Measurements from ENCODE around the gene NEIL1.
"Not testable (repeated sequence)": the region's sequence is repeated elsewhere in the genome, so short reads cannot be mapped to it uniquely, and the experiment has no call there.

The NEIL1 gene, protein sequence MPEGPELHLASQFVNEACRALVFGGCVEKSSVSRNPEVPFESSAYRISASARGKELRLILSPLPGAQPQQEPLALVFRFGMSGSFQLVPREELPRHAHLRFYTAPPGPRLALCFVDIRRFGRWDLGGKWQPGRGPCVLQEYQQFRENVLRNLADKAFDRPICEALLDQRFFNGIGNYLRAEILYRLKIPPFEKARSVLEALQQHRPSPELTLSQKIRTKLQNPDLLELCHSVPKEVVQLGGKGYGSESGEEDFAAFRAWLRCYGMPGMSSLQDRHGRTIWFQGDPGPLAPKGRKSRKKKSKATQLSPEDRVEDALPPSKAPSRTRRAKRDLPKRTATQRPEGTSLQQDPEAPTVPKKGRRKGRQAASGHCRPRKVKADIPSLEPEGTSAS

GRCh38 chr15:75346796-75347221, at the start of gene NEIL1:
Gene NEIL1 (plus strand): TSS chr15:75347039. CDS start chr15:75348906, 1,867 bp downstream.
- DNase-seq = no peak

GRCh38 chr15:75298541-75299310, 48.1 kb upstream of the NEIL1 start:
- DNase-seq = not testable (repeated sequence)

- DNase-seq = not testable (repeated sequence)
These were observed 47.5 kb upstream of the NEIL1 start for GRCh38 chr15:75299311-75299688.

GRCh38 chr15:75300026-75300425, 46.8 kb upstream of the NEIL1 start:
- not testable (repeated sequence) for DNase-seq

- DNase-seq = no peak
These were observed 44.5 kb upstream of the NEIL1 start for GRCh38 chr15:75302318-75302717.

GRCh38 chr15:75302753-75303152, 44.1 kb upstream of the NEIL1 start:
- DNase-seq = not testable (repeated sequence)

DNA sequence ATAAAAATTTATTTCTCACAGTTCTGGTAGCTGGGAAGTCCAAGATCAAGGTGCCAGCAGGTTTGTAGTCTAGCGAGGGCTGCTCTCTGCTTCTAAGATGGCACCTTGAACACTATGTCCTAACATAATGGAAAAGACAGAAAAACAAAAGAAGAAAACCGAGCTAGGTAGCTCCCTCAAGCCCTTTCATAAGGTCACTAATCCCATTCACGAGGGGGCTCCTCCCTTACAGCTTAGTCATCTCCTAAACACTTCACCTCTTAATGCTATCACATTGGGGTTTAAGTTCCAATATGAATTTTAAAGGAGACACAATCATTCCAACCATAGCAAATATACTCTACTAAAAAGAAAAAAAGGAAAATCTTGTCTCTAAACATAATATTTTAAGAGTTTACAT, 40.7 kb upstream of the NEIL1 start:
- no peak for DNase-seq

- DNase-seq = peak; percentile 9
These were observed 39.0 kb upstream of the NEIL1 start for GRCh38 chr15:75307778-75308390.

- DNase-seq = no peak
These were observed 37.1 kb upstream of the NEIL1 start for GRCh38 chr15:75309711-75310110.

DNA sequence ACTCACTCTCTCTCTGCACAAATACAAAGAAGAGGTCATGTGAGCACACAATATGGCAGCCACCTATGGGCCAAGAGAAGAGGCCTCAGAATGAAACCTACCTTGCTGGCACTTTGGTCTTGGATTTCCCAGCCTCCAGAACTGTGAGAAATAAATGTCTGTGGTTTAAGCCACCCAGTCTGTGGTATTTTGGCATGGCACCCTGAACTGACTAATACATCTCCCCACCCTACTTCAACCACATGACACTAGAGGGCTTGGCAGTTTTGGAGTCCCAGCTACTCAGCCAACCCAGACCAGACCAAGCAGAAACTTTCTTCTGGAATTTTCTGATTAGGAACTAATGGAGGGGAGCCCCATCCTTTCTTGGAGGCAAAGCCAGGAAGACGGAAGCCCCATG, 34.3 kb upstream of the NEIL1 start:
- DNase-seq = not testable (repeated sequence)

GRCh38 chr15:75313116-75313845, 33.6 kb upstream of the NEIL1 start:
- DNase-seq = no peak

- DNase-seq = no peak
These were observed 32.1 kb upstream of the NEIL1 start for GRCh38 chr15:75314552-75315290.

DNA sequence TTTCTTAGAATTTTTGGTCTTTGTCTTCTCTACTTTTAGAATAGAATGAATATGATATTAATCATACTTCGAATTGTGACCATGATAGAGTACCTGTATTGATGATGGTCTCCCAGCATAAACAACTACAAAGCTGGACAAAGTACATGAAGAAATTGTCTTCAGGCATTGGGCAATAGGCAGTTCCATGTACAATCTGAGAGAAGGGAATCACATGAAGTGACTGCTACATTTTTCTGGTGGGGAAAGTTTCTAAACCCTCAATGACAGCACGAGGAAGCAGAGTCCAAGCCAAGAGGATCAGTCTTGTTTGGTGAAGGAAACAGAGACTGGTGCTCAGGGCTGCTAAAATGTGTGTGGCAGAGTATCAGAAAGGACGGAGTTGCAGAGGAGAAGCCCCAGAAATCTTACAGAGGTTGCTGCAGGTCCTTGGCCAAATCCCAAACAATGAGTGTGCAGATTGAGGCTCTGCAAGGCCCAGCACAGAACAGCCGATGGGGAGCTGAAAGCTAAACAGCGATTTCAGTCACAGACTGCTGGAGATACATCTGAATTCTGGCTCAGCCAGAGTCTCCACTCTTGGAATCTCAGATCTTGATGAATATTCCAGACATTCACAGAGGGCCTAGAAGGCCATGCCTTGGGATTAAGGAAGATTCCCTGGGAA, 27.5 kb upstream of the NEIL1 start:
- not testable (repeated sequence) for DNase-seq

DNA sequence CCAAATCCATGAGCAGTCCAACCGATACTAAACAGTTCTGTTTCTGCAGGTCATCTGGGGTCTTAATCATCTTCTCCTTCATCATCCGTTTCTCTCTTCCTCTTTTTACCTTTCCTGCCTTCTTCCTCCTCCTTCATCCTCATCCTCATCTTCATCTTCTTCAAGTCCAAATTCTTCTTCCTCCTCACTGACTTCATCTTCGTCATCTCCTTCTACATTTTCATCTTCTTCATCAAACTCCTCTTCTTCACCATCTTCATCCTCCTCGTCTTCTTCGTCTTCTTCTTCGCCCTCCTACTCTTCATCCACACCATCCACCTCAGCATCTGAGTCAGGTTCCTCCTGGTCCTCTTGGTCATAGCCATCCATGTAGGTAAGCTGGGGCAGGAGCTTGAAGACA, 25.1 kb upstream of the NEIL1 start:
- no peak for DNase-seq

DNA sequence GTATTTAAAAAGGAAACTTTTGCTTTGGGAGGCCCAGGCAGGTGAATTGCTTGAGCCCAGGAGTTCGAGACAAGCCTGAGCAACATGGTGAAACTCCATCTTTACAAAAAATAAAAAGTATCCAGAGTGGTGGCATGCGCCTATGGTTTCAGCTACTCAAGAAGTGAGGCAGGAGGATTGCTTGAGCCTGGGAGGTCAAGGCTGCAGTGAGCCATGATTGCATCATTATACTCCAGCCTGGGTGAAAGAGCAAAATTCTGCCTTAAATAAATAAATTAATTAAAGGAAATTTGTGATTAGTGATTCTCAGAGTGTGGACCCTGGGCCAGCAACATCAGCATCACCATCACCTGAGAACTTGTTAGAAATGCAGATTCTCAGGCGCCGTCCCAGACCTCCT, 20.9 kb upstream of the NEIL1 start:
- DNase-seq = no peak

DNA sequence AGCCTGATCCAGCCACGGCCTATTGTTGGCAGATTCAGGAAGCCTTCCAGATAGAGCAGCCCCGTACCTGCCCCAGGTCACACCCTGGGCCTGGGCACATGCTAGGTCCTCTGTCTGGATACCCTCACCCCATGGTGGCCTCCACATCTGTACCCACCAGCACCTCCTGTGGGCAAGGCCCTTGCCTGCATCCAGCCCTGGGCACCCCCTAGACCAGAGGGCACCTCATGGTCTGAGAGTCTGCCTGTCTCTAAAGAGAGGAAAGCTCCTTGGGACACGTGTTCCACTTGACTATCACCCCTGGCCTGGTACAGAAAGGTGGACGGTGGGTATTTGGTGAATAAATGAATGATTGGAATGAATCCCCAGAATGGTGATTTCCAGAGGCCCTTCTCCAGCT, 19.8 kb upstream of the NEIL1 start:
- no peak for DNase-seq

DNA sequence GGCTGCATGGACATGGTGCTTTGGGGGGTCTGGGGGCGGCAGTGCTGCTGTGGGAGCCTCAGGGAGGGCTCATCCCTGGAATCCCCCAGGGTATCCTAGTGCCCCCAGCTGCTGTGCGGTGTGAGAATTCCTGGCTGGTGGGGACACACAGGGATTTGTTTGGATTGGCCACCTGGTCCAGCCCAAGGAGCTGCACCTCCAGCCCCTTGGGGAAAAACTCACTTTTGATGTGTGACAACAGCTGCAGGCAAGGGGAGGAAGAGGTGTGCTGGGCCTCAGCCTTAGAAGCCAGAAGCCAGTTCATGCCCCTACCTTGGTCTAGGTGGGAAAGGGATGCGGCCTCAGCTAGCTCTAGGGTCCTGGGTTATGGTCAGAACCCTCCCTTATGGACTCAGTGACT, 19.3 kb upstream of the NEIL1 start:
- no peak for DNase-seq

DNA sequence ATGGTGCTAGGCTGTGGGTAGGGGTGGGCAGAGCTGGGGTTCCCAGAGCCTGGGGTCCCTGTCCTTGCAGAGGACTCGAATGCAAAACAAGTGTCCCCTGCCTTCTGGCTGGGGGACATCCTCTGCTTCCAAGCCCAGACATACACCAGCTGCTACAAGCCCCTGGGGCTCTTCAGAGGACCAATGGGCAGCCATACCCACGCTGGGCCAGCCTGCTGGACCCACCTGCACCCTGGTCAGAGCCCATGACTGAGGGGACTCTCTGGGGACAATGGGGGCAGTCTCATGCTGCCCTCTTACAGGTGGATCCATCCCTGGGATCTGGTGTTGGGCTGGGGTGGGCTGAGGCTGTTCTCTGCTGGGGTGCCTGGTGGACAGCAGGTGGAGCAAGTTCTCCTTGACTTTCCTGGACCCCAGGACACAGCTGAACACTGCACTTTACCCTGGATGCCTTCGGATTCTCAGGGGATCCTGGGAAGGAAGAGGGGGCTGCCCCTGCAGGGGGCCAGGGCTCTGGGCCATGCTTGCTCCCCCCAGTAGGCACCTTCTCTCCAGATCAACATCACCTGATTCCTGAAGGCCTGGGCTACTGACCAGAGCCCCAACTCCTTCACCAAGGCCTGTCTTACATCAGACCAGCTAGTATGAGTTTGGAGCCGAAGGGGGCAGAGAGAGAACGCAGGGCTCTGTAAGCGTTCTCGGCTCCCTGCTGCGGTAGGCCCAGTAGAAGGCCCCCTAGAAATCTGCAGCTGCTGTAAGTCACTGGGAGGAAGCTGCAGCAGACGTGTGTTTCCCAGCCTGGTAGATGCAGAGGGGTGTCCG, 18.1 kb upstream of the NEIL1 start:
- DNase-seq = no peak

DNA sequence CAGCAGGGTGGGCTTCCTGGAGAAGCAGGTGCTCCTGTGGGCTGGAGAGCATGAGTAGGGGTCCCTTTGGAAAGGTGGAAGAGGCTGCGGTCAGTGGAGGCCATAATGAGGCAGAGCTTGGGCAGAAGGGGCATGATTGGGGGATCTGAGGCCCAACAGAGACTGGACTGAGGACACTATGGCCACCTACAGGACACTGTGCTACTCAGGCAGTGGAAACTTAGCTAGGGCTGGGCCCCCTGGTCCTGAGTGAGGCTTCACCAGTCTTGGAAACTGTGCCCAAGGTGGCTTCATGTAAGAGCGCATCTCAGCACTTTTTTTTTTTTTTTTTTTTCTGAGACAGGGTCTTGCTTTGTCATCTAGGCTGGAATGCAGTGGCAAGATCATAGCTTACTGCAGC, 17.3 kb upstream of the NEIL1 start:
- no peak for DNase-seq

DNA sequence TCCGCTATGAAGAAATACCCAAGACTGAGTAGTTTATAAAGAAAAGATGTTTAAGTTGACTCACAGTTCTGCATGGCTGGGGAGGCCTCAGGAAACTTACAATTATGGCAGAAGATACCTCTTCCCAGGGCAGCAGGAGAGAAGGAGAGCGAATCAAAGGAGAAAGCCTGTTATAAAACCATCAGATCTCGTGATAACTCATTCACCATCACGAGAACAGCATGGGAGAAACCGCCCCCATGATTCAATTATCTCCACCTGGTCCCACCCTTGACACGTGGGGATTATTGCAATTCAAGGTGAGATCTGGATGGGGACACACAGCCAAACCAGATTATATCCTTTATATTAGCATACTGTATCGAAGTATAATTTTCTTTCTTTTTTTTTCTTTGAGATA, 14.7 kb upstream of the NEIL1 start:
- DNase-seq = not testable (repeated sequence)

Measured in DMS 273 treated with DMSO at 0.1 percent for 48 hours (cell line).